Measurements from ENCODE around the gene LRRC28. TPM values are rescaled to one million over a fixed set of nuclear protein-coding genes. Genes with fewer than 3 reads are reported as not detected.

Gene LRRC28
- total RNA-seq, 1 donor from 2014 or later, result 10.5 TPM

DNA sequence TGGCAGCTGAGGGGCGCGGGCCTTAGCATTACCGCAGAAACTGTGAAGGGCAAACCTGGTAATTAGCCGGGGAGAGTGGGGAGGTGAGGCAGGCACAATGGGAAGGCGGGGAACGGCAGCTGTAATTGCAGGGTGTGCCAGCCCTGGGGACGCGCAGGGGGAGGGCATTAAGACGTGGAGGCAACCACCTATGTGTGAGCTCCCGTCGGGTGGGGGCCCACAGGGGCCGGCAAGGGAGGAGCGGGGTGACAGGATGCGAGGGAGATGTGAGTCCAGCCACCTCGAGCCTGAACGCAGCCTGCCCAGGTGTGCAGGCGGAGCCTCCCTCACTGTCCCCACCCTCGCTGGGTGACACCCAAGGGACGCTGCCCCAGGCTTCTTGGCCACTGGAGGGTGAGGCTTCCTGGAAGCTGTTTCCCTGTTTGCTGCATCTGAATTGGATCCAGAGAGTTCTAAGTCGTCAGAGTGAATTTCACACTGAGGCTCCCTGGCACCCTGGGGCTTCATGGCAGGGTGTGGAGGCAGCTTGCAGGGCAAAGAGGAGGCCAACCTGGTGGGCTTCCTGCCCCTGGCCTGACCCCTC lies 183.9 kb downstream of the LRRC28 start:
- DNase-seq (ENCODE audit: low read depth in 2 of 2), result no peak

DNA sequence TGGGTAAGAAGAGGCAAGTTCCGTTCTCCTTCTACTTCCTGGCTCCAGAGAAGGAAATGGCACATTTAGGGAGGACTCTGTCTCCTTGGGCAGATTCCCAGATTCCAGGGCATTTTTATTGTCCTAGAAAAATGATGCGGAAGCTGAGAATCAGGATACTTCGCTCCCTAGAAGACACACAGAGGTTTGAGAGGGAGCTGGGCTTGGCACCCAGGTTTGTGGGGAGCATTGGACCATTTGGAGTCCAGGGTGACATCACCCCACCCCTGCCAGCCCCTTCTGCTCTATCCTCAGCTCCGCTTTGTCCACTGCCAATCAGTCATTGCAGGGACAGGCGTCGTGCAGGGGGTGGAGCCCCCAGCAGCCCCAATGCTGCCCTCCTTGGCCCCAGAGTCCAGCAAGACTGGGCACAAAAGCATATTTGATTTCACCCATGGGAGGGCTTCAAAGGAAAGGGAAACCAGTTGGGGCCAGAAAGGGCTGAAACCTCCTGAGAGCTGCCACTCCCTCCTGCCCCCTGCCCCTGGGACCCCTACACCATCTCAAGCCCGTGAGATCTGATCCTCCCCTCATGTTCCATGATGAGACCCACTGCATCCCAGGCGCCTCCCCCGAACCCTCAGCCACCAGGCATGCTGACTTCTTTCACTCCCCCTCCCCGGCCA lies 184.7 kb downstream of the LRRC28 start:
- no peak for DNase-seq (ENCODE audit: low read depth in 2 of 2)

DNA sequence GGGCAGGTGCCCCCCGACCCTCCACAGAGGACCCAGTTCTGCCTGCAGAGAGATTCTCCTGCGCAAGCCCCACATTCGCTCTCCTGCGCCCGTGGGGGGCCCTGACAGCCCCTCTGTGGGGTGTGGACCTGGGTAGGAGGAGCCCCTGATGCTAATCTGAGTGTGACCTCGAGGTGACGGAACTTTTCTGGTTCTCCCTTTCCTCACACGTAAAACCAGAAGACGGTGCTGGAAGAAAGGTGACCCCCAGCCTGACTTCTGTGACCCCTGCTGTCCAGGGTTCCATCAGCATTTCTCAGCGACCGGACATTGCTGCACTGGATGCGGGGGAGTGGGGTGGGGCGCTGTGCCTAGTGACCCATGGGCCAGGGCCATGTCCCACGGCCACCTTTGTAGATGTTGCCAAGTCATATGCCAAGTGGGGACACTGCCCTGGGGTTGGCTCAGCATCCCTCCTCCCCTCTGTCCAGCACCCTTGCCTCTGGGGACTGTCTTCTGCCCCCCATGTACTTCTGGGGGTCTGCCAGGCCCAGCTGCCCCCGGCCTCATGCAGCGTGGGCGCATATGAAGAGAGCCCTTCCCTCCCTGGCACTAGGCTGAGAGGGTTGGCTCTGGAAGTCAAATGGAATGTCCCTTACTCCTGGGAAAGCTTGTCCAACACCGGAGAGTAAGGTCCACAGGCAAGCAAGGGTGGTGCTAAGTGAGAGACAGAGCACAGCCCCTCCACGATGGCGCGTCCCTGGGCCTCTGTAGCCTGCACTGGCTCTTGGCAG lies 185.4 kb downstream of the LRRC28 start:
- DNase-seq (ENCODE audit: low read depth in 2 of 2), result no peak

DNA sequence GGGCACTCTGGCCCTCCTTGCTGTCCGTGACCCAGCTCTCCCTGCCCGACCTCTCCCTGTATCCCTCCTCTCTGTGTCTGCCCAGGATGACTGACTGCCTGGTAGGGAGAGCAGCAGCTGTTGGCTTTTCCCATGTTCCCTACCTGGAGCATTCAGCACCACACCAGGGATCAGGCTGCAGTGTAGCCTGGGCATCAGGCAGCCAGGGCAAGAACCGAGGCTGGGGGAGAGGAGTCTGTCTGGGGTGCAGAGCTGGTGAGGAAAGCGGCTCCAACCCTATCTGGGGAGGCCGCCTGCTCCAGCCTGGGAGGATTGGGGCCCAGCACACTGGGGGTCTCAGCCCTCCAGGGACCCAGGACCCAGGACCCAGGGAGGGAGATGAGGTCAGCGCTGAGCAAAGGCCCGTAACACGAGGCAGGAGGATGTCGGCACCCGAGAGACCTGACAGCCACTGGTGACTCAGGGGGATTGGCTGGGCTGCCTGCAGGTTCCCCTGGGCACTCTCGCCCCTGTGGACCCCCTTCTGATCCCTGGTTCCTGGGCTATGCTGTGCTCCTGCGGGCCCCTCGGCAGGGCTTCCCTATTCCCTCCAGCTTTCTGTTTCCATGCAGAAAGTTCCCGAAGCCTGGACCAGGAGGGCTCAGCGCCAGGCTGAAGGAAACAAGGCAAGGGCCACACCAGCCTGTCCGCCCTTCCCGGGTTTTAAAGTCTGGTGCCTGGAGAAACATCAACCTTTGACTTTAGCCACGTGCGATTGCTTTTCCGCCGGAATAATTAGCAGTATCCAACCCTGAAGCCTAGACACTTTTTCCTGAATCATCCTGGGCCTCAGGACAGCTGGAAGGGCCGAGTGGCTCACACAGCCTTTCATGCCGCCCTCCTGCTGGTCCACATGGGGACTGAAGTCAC lies 186.3 kb downstream of the LRRC28 start:
- DNase-seq (ENCODE audit: low read depth in 2 of 2), result peak; percentile 16

DNA sequence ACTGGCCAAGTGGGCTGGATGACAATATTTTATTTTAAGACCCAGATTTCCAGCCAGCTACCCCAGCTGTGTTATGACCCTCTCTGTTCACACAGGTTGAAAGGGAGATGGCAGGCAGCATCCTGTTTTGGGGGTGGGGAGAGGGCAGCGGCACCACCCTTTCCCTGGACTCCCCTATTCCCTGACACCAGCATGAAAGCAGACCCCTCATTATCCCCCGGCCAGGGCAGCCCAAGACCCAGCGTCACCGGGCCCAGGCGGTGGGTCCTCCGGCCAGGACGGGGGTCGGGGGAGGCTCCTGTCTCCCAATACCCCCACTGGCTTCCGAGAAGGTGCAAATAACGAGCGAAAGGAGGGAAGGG lies 186.9 kb downstream of the LRRC28 start:
- DNase-seq (ENCODE audit: low read depth in 2 of 2), result no peak

DNA sequence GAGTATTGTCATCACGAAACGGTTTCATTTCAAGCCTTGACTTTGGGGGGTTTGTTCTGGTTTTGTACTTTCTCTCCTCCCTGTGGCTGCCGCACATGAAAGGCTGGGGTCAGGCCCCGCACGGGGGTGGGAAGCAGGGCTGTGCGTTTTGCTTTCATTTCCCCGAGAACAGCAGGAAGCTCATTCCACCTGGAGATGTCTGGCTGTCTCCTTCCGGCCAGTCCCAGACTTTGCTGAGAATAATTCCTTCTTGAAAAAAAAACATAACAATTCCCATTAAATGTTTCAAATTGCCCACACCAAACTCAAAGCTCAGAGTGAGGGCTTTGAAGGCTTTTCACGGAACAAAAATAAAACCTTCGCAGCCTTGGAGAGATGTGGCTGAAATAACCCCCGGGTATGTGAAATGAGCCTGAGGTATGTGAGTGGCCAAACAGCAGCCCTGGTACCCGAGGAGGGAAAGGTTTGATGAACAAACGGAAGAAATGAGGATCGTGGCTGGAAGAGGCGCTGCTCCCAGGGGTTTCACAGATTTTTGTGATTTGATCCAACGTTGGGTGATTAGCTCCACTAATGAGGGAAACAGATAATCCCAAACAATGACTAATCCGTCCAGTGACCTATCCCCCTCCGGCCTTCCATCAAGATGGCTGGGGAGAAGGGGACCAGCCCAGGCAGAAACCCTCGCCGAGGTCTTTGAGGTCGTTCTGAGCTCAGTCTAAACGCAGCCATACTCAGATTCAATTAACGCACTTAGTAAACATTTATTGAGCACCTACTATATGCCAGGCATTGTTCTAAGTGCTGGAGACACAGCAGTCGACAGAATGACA lies 187.6 kb downstream of the LRRC28 start:
- peak in 1 of 2 donors; percentile 52 for DNase-seq (ENCODE audit: low read depth in 2 of 2)

DNA sequence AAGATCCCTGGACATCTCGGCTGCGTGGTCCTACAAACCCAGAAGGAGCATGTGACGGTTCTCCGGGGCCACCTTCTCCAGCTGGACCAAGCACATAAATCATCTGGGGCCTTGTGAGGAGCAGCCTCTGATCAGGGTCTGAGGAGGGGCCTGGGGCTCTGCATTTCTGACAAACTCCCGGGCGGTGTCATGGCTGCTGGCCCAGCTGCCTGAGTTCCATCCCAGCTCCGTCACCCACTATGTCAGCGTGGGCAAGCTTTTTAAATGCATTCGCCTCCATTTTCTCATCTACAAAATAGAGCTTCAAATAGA lies 188.2 kb downstream of the LRRC28 start:
- no peak for DNase-seq (ENCODE audit: low read depth in 2 of 2)

DNA sequence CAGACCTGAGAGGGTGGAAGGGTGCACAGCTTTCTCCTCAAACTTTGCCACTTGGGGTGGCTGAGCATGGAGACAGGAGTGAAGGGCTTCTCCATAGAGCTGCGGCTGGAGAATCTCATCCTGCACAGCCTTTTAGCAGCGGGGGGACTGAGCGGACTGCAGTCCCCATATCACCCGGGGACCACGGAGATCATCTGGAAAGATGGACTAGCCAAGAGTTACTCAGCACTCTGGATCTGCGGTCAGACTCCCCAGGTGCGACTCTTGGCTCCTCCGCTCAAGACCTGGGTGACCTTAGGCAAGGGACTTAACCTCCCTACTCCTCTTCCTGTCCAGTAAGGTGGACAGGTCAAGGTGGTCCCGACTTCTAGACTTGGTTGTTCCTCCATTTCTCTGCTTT lies 188.7 kb downstream of the LRRC28 start:
- DNase-seq (ENCODE audit: low read depth in 2 of 2), result no peak

Other genes starting within 250 kb of the LRRC28 start
- gene PGPEP1L, start 243.7 kb upstream of the LRRC28 start, total RNA-seq, result not detected in 2 replicates
- 43.4 and 62.7 TPM in 2 replicates for gene SYNM, start 146.4 kb upstream of the LRRC28 start, total RNA-seq
- gene TTC23, start 1.9 kb upstream of the LRRC28 start, total RNA-seq, result 15.3 and 17.1 TPM in 2 replicates

Data from lung microvascular endothelial cell (primary cell).